Thyroid gland (tissue), 4 donors: ENCODE measurements around the gene CRTC3.

Experiments
- CTCF ChIP-seq, 6 experiments: fragments of 200-600 bp in 3 of 6; fragments of 450-650 bp in 3 of 6; sonication (generic) in 3 of 6; IDR thresholded peaks; one replicate each; pipeline ENCODE4 v1.5.1; 2016 to 2019; ENCODE audit warnings: antibody characterized with exemption in 6 of 6, mild to moderate bottlenecking in 2 of 6, inconsistent platforms in 1 of 6, moderate library complexity in 1 of 6
- POLR2A ChIP-seq, 2 donors: fragments of 450-650 bp; IDR thresholded peaks; one replicate each; pipeline ENCODE4 v1.6.1; 2017; ENCODE audit warnings: antibody characterized with exemption in 2 of 2, mild to moderate bottlenecking in 2 of 2, moderate library complexity in 1 of 2

GRCh38 chr15:90540768-90541167, 11.0 kb downstream of the CRTC3 start:
- TF ChIP-seq CTCF (IDR thresholded peaks at IDR 0.05) (no peak), POLR2A (IDR thresholded peaks at IDR 0.05) (no peak)
